Measurements from ENCODE around the gene GRWD1.

DNA sequence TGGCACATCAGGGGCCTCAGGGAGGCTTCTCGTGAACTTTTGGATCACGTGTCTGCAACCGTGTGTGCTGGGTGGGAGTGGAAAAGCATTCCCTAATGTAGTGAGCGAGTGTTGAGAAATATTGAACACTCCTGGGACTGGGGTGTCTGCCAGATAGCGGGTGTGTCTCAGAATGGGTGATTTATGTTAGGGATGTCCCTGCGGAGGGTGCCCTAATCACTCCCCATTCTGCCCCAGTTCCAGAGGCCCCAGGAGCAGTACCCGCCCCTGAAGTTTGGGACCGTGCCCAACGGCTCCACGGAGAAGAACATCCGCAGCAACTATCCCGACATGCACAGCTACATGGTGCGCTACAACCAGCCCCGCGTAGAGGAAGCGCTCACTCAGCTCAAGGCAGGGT is 24.2 kb upstream of the GRWD1 start:
- TF ChIP-seq POLR2AphosphoS5 (IDR thresholded peaks at IDR 0.05), result no peak
- no peak for TF ChIP-seq CTCF (IDR thresholded peaks at IDR 0.05)
- TF ChIP-seq POLR2A (IDR thresholded peaks at IDR 0.05), result no peak
